Osteocyte (in vitro differentiated cells): ENCODE results near the gene RBM12. TPM values are rescaled to one million over a fixed set of nuclear protein-coding genes. Genes with fewer than 3 reads are reported as not detected.

Experiments used
- DNase-seq: peaks from one replicate; pipeline ENCODE4 v3.0.0; 2021; ENCODE audit warnings: mixed read lengths; ENCODE audit not compliant: unreplicated experiment; ENCODE audit errors: extremely low spot score
- H3K27ac Mint-ChIP-seq: one replicate; pipeline ENCODE4 v1.8.0; 2021; ENCODE audit warnings: mild to moderate bottlenecking, mixed read lengths; ENCODE audit not compliant: unreplicated experiment
- H3K27me3 Mint-ChIP-seq: one replicate; pipeline ENCODE4 v1.8.0; 2021; ENCODE audit warnings: mixed read lengths; ENCODE audit not compliant: unreplicated experiment
- H3K36me3 Mint-ChIP-seq: one replicate; pipeline ENCODE4 v1.8.0; 2021; ENCODE audit warnings: mixed read lengths; ENCODE audit not compliant: unreplicated experiment
- H3K4me1 Mint-ChIP-seq: one replicate; pipeline ENCODE4 v1.8.0; 2021; ENCODE audit warnings: mixed read lengths; ENCODE audit not compliant: unreplicated experiment
- H3K4me3 Mint-ChIP-seq: one replicate; pipeline ENCODE4 v1.8.0; 2021; ENCODE audit warnings: mild to moderate bottlenecking, moderate library complexity, mixed read lengths; ENCODE audit not compliant: unreplicated experiment
- H3K9me3 Mint-ChIP-seq: one replicate; pipeline ENCODE4 v1.8.0; 2021; ENCODE audit warnings: mixed read lengths; ENCODE audit not compliant: unreplicated experiment
- total RNA-seq: library from RNA; stranded (reverse); gene quantifications from 2 replicates; pipeline ENCODE4 v1.2.1, GENCODE V29; 2021
- TF ChIP-seq, protein P1 (sequence below): fragments of 200-600 bp; sonication (generic); IDR thresholded peaks from 2 replicates; pipeline ENCODE4 v1.5.0; 2021; ENCODE audit warnings: antibody characterized with exemption, mild to moderate bottlenecking, moderate library complexity

RBM12 gene
- total RNA-seq, 1 donor from 2014 or later = 97.3 TPM

DNA sequence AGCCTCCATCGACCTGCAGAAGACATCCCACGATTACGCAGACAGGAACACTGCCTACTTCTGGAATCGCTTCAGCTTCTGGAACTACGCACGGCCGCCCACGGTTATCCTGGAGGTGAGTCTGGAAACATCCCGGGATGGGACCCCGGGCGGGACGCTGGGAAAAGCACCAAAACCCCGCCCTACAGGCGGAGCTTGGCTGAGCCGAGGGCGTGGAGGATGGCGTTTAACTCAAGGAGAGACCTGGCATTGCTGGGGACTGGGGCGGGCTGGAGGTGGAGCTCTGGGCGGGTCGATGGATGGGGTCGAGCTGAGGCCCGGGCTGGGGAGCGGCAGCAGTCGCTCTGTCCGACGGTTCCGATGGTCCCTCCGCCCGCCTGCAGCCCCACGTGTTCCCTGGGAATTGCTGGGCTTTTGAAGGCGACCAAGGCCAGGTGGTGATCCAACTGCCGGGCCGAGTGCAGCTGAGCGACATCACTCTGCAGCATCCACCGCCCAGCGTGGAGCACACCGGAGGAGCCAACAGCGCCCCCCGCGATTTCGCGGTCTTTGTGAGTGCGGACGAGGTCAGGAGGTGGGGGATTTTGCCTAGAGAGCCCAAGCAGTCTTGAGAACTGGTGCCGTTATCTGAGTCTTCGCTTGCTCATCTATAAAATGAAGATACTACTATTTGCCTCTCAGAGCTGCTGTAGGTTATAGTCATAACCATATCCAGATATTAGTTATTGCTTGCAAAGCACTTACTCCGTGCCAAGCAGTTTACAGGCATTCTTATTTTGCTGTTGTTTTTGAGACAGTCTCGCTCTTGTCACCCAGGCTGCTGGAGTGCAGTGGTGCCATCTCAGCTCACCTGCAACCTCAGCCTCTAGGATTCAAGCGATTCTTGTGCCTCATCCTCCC is 45.3 kb downstream of the RBM12 start:
- DNase-seq = no peak
- TF ChIP-seq, protein P1, sequence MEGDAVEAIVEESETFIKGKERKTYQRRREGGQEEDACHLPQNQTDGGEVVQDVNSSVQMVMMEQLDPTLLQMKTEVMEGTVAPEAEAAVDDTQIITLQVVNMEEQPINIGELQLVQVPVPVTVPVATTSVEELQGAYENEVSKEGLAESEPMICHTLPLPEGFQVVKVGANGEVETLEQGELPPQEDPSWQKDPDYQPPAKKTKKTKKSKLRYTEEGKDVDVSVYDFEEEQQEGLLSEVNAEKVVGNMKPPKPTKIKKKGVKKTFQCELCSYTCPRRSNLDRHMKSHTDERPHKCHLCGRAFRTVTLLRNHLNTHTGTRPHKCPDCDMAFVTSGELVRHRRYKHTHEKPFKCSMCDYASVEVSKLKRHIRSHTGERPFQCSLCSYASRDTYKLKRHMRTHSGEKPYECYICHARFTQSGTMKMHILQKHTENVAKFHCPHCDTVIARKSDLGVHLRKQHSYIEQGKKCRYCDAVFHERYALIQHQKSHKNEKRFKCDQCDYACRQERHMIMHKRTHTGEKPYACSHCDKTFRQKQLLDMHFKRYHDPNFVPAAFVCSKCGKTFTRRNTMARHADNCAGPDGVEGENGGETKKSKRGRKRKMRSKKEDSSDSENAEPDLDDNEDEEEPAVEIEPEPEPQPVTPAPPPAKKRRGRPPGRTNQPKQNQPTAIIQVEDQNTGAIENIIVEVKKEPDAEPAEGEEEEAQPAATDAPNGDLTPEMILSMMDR = peak; percentile 45
- peaks cover 34% of the 10 kb centered on the region for H3K4me1 Mint-ChIP-seq
- H3K36me3 Mint-ChIP-seq = peaks cover 3% of the 10 kb centered on the region
- H3K9me3 Mint-ChIP-seq = no peaks in the 10 kb centered on the region
- H3K27ac Mint-ChIP-seq = no peak overlapping the region
- no peaks in the 10 kb centered on the region for H3K27me3 Mint-ChIP-seq
- peak overlapping the region; percentile 75 for H3K4me3 Mint-ChIP-seq

DNA sequence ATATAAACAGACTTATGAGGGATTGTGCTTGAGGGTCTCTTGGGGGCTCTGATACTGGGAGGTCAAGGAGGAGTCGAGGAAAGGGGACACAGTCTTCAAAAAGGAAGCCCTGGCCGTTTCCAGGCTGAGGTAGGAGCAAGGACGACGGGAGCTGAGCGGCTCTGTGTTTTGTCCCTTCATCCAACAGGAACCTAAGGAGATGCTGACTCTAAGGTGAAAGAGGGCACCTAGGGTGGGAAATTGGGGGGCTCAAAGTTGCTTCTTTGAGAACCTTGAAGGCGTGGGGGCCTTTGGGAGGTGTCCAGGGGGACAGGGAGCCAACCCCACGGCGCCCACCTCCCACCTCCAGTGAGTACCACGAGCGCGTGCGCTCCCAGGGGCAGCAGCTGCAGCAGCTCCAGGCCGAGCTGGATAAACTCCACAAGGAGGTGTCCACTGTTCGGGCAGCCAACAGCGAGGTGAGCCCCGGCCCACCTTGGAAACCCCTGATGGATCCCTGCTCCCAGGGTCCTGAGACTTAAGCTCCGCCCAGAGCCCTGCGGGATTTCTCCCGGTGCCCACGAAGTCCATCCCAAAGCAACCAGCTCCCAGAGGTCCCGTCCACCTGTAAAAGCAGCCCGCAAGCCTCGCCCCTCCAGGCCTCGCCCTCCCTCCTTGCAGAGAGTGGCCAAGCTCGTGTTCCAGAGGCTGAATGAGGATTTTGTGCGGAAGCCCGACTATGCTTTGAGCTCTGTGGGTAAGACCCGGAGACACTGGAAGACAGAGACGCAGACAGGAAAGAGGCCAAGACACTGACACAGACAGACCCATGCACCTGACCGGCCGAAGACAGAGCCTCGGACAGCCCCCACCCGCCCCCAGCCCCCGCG is 46.2 kb downstream of the RBM12 start:
- DNase-seq = no peak
- Mint-ChIP-seq H3K4me1 (peaks cover 34% of the 10 kb centered on the region), H3K9me3 (no peaks in the 10 kb centered on the region), H3K27me3 (no peaks in the 10 kb centered on the region), H3K36me3 (peaks cover 3% of the 10 kb centered on the region), H3K27ac (no peak overlapping the region), H3K4me3 (peak overlapping the region; percentile 75)
- TF ChIP-seq, protein P1 = no peak

DNA sequence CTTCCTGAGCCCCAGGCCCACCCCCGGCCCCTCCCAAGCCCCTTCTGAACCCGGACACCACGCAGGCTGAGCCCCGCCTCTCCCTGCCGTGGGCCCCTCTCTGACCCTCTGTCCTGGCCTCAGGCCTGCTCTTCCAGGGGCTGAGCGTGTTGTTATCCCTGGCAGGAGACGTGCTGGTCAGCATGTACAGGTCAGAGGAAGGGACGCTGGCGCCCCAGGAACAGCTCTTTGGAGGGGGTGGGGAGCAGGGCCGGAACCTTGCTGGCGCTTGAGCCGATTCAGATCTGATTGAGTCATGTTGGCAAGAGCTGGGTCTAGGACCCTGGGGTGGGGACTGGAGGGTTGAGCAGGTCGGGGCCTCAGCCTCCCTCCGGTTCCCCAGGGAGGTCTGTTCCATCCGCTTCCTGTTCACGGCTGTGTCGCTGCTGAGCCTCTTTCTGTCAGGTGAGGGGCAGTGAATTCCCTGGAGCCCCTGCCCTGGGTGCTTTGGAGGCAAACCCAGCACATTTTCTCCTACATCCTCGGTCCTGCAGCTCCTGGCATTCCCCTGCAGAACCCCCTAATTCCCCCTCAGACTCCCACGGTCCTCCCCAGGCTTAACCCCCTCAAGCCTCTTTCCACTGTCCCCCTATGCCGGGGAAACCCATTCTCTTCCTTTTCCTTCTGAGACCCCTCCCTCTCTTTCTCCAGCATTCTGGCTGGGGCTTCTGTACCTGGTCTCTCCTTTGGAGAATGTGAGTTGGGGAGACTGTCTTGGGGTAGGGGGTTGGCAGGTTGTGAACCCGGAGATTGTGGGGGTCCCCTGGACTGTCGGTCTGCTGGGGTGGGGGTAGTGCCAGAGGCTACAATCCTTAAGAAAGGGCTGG is 47.1 kb downstream of the RBM12 start:
- H3K36me3 Mint-ChIP-seq = peaks cover 3% of the 10 kb centered on the region
- H3K9me3 Mint-ChIP-seq = no peaks in the 10 kb centered on the region
- peak overlapping the region; percentile 60 for H3K4me3 Mint-ChIP-seq
- peaks cover 34% of the 10 kb centered on the region for H3K4me1 Mint-ChIP-seq
- H3K27ac Mint-ChIP-seq = peak overlapping the region; percentile 60
- no peaks in the 10 kb centered on the region for H3K27me3 Mint-ChIP-seq
- no peak for DNase-seq
- TF ChIP-seq, protein P1 = peak; percentile 21

DNA sequence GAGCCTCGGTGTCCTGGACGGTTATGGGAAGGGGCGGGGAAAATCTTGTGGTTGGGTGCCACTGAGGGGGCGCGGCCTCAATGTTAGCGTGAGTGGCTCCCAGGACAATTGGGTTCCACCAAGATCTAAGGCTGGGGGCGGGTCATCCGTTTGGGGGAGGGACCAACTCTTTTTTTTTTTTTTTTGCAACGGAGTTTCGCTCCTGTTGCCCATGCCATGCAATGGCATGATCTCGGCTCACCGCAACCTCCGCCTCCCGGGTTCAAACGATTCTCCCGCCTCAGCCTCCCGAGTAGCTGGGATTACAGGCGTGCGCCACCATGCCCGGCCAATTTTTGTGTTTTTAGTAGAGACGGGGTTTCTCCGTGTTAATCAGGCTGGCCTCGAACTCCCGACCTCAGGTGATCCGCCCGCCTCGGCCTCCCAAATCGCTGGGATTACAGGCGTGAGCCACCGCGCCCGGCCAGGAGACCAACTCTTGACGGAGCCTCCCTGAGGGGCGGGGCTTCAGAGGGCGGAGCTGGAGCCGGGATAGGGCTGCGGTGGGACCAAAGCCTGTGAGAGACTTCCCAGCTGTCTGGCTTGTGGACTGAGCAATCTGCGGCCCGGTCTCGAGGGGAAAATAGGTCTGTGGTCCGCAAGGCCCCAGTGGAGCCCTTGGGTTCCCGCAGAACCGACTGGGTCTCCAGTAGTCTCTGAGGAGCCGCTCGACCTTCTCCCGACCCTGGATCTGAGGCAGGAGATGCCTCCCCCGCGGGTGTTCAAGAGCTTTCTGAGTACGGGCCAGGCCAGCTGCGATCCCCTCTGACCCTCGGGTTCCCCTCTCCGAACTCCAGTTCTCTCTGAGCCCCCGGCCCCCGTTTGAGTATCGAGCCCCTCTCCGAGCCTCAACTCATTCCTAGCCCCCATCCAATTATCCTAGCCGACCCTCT is 48.0 kb downstream of the RBM12 start:
- Mint-ChIP-seq H3K27me3 (no peaks in the 10 kb centered on the region), H3K4me3 (peak overlapping the region; percentile 85), H3K9me3 (no peaks in the 10 kb centered on the region), H3K27ac (peak overlapping the region; percentile 95), H3K4me1 (peaks cover 34% of the 10 kb centered on the region), H3K36me3 (peaks cover 3% of the 10 kb centered on the region)
- no peak for DNase-seq
- TF ChIP-seq, protein P1 = no peak
